SK-N-SH (cell line): ENCODE results near the gene DACT2. TPM values are rescaled to one million over a fixed set of nuclear protein-coding genes. Genes with fewer than 3 reads are reported as not detected.

Experiments
- CTCF ChIA-PET: fragments of 300-600, 350-600 bp; formaldehyde crosslinking; extraction: SDS; loops from one replicate; lab custom pipeline; 2021; lab: Yijun Ruan, JAX
- POLR2A ChIA-PET: fragments of 350-600 bp; sonication (Branson Sonifier 250); formaldehyde crosslinking; extraction: SDS; loops from one replicate; lab custom pipeline; 2020; ENCODE audit warnings: antibody characterized with exemption, inconsistent platforms; lab: Yijun Ruan, JAX
- DNase-seq: peaks from one replicate; pipeline ENCODE4 v3.0.0; 2012
- H2AFZ ChIP-seq: fragments of 200-600 bp; sonication (generic); 2 replicates; pipeline ENCODE4 v1.8.1; 2016; ENCODE audit warnings: antibody characterized with exemption, mild to moderate bottlenecking, low read depth
- H3F3A ChIP-seq: fragments of 200-600 bp; sonication (generic); replicated peaks from 2 replicates; pipeline ENCODE3; 2016; ENCODE audit warnings: antibody characterized with exemption, mild to moderate bottlenecking; ENCODE audit not compliant: insufficient read depth
- H3K27ac ChIP-seq, 2 experiments: fragments of 200-500 bp in 1 of 2; fragments of 200-600 bp in 1 of 2; sonication (Bioruptor generic) in 1 of 2; sonication (generic), shearing (Covaris generic) in 1 of 2; 2 replicates each; pipeline versions ENCODE4 v1.5.1 to v1.6.1; 2014 to 2016; ENCODE audit warnings: low read depth in 2 of 2, inconsistent platforms in 1 of 2, low read length in 1 of 2, mild to moderate bottlenecking in 1 of 2, mixed read lengths in 1 of 2
- H3K27me3 ChIP-seq: fragments of 200-600 bp; sonication (generic), shearing (Covaris generic); 2 replicates; pipeline ENCODE4 v1.6.1; 2016; ENCODE audit warnings: mixed run types; ENCODE audit not compliant: insufficient read depth
- H3K36me3 ChIP-seq, 2 experiments: fragments of 200-500 bp in 1 of 2; fragments of 200-600 bp in 1 of 2; sonication (Bioruptor generic) in 1 of 2; sonication (generic) in 1 of 2; replicated peaks in 1 of 2; 2 replicates each; pipeline versions ENCODE3 to v1.5.1; 2014 to 2016; ENCODE audit warnings: low read length in 1 of 2, mild to moderate bottlenecking in 1 of 2; ENCODE audit not compliant: insufficient read depth in 2 of 2, control insufficient read depth in 1 of 2
- H3K4me1 ChIP-seq, 2 experiments: fragments of 200-500 bp in 1 of 2; fragments of 200-600 bp in 1 of 2; sonication (Bioruptor generic) in 1 of 2; sonication (generic), shearing (Covaris generic) in 1 of 2; 2 replicates each; pipeline versions ENCODE4 v1.5.1 to v1.6.1; 2014 to 2016; ENCODE audit warnings: low read depth in 1 of 2, low read length in 1 of 2, mixed run types in 1 of 2; ENCODE audit not compliant: insufficient read depth in 2 of 2, control insufficient read depth in 1 of 2
- H3K4me2 ChIP-seq: fragments of 200-600 bp; sonication (generic), shearing (Covaris generic); 2 replicates; pipeline ENCODE4 v1.6.1; 2017; ENCODE audit warnings: mixed run types
- H3K4me3 ChIP-seq, 2 experiments: fragments of 200-500 bp in 1 of 2; fragments of 200-600 bp in 1 of 2; sonication (Bioruptor generic) in 1 of 2; sonication (generic), shearing (Covaris generic) in 1 of 2; 2 replicates each; pipeline versions ENCODE4 v1.5.1 to v1.8.1; 2014 to 2016; ENCODE audit warnings: low read depth in 2 of 2, inconsistent platforms in 1 of 2, low read length in 1 of 2, mild to moderate bottlenecking in 1 of 2, mixed read lengths in 1 of 2, moderate library complexity in 1 of 2
- H3K79me2 ChIP-seq: fragments of 200-600 bp; sonication (generic); 2 replicates; pipeline ENCODE4 v1.8.1; 2017; ENCODE audit warnings: mild to moderate bottlenecking; ENCODE audit not compliant: insufficient read depth
- H3K9ac ChIP-seq: fragments of 200-600 bp; sonication (generic); 2 replicates; pipeline ENCODE4 v1.6.1; 2017; ENCODE audit warnings: mixed run types
- H3K9me2 ChIP-seq: fragments of 200-600 bp; sonication (generic); 2 replicates; pipeline ENCODE4 v1.6.1; 2017; ENCODE audit warnings: mixed run types
- H3K9me3 ChIP-seq: fragments of 200-600 bp; sonication (generic); 2 replicates; pipeline ENCODE4 v1.6.1; 2017; ENCODE audit warnings: mixed run types, mild to moderate bottlenecking, moderate library complexity
- H4K20me1 ChIP-seq: fragments of 200-600 bp; sonication (generic); 2 replicates; pipeline ENCODE4 v1.6.1; 2017; ENCODE audit warnings: mild to moderate bottlenecking, mixed run types; ENCODE audit not compliant: insufficient read depth
- CHD2 ChIP-seq: fragments of 150-350 bp; IDR thresholded peaks from 2 replicates; pipeline ENCODE4 v1.6.1; 2018; ENCODE audit warnings: low read length; ENCODE audit not compliant: partially characterized antibody
- CTCF ChIP-seq: fragments of 200-600 bp; sonication (generic); IDR thresholded peaks from 2 replicates; pipeline ENCODE4 v1.6.1; 2017; ENCODE audit warnings: antibody characterized with exemption, mild to moderate bottlenecking, moderate library complexity
- EP300 ChIP-seq, 2 experiments: IDR thresholded peaks; 2 replicates each; pipeline versions ENCODE4 v1.4.0 to v1.6.1; 2012; ENCODE audit warnings: borderline replicate concordance in 1 of 2, low read depth in 1 of 2, low read length in 1 of 2
- EZH2phosphoT487 ChIP-seq: fragments of 200-600 bp; sonication (generic); IDR thresholded peaks from 2 replicates; pipeline ENCODE4 v1.6.1; 2017; ENCODE audit warnings: low read depth, mixed run types, mild to moderate bottlenecking, antibody characterized with exemption, moderate library complexity, borderline replicate concordance
- FOSL2 ChIP-seq: IDR thresholded peaks from 2 replicates; pipeline ENCODE4 v1.4.0; 2012; ENCODE audit warnings: low read depth, mild to moderate bottlenecking, moderate library complexity, borderline replicate concordance
- FOXJ3 ChIP-seq: sonication (generic); formaldehyde crosslinking; IDR thresholded peaks from 2 replicates; pipeline ENCODE4 v1.5.1; 2020; ENCODE audit warnings: mild to moderate bottlenecking, missing genetic modification reagents
- FOXM1 ChIP-seq: IDR thresholded peaks from 2 replicates; pipeline ENCODE4 v1.4.0; 2012; ENCODE audit warnings: low read depth, mild to moderate bottlenecking
- GATA2 ChIP-seq: sonication (generic); formaldehyde crosslinking; IDR thresholded peaks from 2 replicates; pipeline ENCODE4 v1.5.0; 2020; ENCODE audit warnings: mild to moderate bottlenecking, missing genetic modification reagents
- JUND ChIP-seq: IDR thresholded peaks from 2 replicates; pipeline ENCODE4 v1.4.0; 2012
- MEF2A ChIP-seq: IDR thresholded peaks from 2 replicates; pipeline ENCODE4 v1.4.0; 2012; ENCODE audit warnings: low read depth, borderline replicate concordance
- MXI1 ChIP-seq: IDR thresholded peaks from 2 replicates; pipeline ENCODE4 v1.6.1; 2012; ENCODE audit warnings: mild to moderate bottlenecking, low read depth, low read length, improper control_type of control experiment
- POLR2AphosphoS5 ChIP-seq: IDR thresholded peaks from 2 replicates; pipeline ENCODE4 v1.6.1; 2012; ENCODE audit warnings: low read depth, low read length
- RAD21 ChIP-seq: IDR thresholded peaks from 2 replicates; pipeline ENCODE4 v1.6.1; 2012; ENCODE audit warnings: mild to moderate bottlenecking, low read length
- RCOR1 ChIP-seq: fragments of 150-350 bp; IDR thresholded peaks from 2 replicates; pipeline ENCODE4 v1.6.1; 2017; ENCODE audit warnings: antibody characterized with exemption, low read length
- RFX5 ChIP-seq: IDR thresholded peaks from 2 replicates; pipeline ENCODE4 v1.6.1; 2012; ENCODE audit warnings: mild to moderate bottlenecking, improper control_type of control experiment, low read length
- SIN3A ChIP-seq: IDR thresholded peaks from 2 replicates; pipeline ENCODE4 v1.6.1; 2012; ENCODE audit warnings: low read depth, mild to moderate bottlenecking, low read length, moderate library complexity, borderline replicate concordance
- TEAD4 ChIP-seq: IDR thresholded peaks from 2 replicates; pipeline ENCODE4 v1.4.0; 2012; ENCODE audit warnings: mild to moderate bottlenecking, borderline replicate concordance; ENCODE audit not compliant: insufficient read depth
- YY1 ChIP-seq: IDR thresholded peaks from 2 replicates; pipeline ENCODE4 v1.4.0; 2012; ENCODE audit warnings: low read depth, mild to moderate bottlenecking
- WGBS: methylation state at CpG from one replicate; pipeline ENCODE4 v1.1.6; 2017; ENCODE audit warnings: low lambda C conversion rate; 5-methylcytosine and 5-hydroxymethylcytosine counted together
- polyA plus RNA-seq, 3 experiments: library from polyadenylated mRNA; depleted of rRNA; stranded (reverse); fragments of >200 nt; gene quantifications; 2 replicates each; pipeline ENCODE4 v1.2.3, GENCODE V29; 2012
- TF ChIP-seq, protein P1 (sequence below): IDR thresholded peaks from 2 replicates; pipeline ENCODE4 v1.4.0; 2012; ENCODE audit warnings: low read depth, borderline replicate concordance
- TF ChIP-seq, protein P2 (sequence below): IDR thresholded peaks from 2 replicates; pipeline ENCODE4 v1.4.0; 2012; ENCODE audit warnings: low read depth
- TF ChIP-seq, protein P3 (sequence below): fragments of 150-350 bp; IDR thresholded peaks from 2 replicates; pipeline ENCODE4 v1.6.1; 2017; ENCODE audit warnings: antibody characterized with exemption, low read length, low read depth, borderline replicate concordance

DACT2 gene
- polyA plus RNA-seq, 1 of the 3 experiments (the other 2 are of a cell fraction): not detected

GRCh38 chr6:168367285-168367751 lies 47.7 kb upstream of the DACT2 start:
- no peak overlapping the region for H3K27ac ChIP-seq
- POLR2A ChIA-PET: no interaction called here
- no peaks in the 10 kb centered on the region for H3K36me3 ChIP-seq
- no peak for DNase-seq
- no peak overlapping the region for H2AFZ ChIP-seq
- no peaks in the 10 kb centered on the region for H3K9me3 ChIP-seq
- no peaks in the 10 kb centered on the region for H3K27me3 ChIP-seq
- no peak overlapping the region for H3K4me3 ChIP-seq
- H3K9me2 ChIP-seq: no peaks in the 10 kb centered on the region
- TF ChIP-seq FOXM1 (no peak), SIN3A (no peak), EP300 (IDR thresholded peaks at IDR 0.05; ENCODE audit: borderline replicate concordance in 1 of 2, low read depth in 1 of 2, low read length in 1 of 2) (no peak), CHD2 (no peak), FOXJ3 (CRISPR knock-in tag) (no peak), TEAD4 (no peak), MXI1 (no peak), YY1 (no peak), FOSL2 (no peak), EZH2phosphoT487 (no peak), POLR2AphosphoS5 (no peak), MEF2A (no peak)
- TF ChIP-seq, protein P1, sequence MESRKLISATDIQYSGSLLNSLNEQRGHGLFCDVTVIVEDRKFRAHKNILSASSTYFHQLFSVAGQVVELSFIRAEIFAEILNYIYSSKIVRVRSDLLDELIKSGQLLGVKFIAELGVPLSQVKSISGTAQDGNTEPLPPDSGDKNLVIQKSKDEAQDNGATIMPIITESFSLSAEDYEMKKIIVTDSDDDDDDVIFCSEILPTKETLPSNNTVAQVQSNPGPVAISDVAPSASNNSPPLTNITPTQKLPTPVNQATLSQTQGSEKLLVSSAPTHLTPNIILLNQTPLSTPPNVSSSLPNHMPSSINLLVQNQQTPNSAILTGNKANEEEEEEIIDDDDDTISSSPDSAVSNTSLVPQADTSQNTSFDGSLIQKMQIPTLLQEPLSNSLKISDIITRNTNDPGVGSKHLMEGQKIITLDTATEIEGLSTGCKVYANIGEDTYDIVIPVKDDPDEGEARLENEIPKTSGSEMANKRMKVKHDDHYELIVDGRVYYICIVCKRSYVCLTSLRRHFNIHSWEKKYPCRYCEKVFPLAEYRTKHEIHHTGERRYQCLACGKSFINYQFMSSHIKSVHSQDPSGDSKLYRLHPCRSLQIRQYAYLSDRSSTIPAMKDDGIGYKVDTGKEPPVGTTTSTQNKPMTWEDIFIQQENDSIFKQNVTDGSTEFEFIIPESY: no peak
- TF ChIP-seq, protein P2, sequence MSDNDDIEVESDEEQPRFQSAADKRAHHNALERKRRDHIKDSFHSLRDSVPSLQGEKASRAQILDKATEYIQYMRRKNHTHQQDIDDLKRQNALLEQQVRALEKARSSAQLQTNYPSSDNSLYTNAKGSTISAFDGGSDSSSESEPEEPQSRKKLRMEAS: no peak
- TF ChIP-seq, protein P3, sequence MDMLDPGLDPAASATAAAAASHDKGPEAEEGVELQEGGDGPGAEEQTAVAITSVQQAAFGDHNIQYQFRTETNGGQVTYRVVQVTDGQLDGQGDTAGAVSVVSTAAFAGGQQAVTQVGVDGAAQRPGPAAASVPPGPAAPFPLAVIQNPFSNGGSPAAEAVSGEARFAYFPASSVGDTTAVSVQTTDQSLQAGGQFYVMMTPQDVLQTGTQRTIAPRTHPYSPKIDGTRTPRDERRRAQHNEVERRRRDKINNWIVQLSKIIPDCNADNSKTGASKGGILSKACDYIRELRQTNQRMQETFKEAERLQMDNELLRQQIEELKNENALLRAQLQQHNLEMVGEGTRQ: no peak
- TF ChIP-seq, all 33 proteins: peak for 0
- H3K4me1 ChIP-seq: peaks cover 0 to 4% of the 10 kb centered on the region in 2 experiments; a peak in 1 of 4 replicates
- H4K20me1 ChIP-seq: no peaks in the 10 kb centered on the region
- CTCF ChIA-PET: no interaction called here
- H3K4me2 ChIP-seq: no peak overlapping the region
- H3K79me2 ChIP-seq: no peaks in the 10 kb centered on the region
- WGBS: 42% methylated on average over 8 of the region's 15 CpGs
- no peak overlapping the region for H3K9ac ChIP-seq
- no peaks in the 10 kb centered on the region for H3F3A ChIP-seq

GRCh38 chr6:168366473-168366872 lies 46.9 kb upstream of the DACT2 start:
- ChIA-PET POLR2A (no interaction called here), CTCF (no interaction called here)
- no peak overlapping the region for H3K27ac ChIP-seq
- H3F3A ChIP-seq: no peaks in the 10 kb centered on the region
- H2AFZ ChIP-seq: no peak overlapping the region
- H3K9me3 ChIP-seq: no peaks in the 10 kb centered on the region
- H3K36me3 ChIP-seq: no peaks in the 10 kb centered on the region
- H3K9ac ChIP-seq: no peak overlapping the region
- H3K79me2 ChIP-seq: no peaks in the 10 kb centered on the region
- no peak for DNase-seq
- no peaks in the 10 kb centered on the region for H3K9me2 ChIP-seq
- no peak overlapping the region for H3K4me3 ChIP-seq
- H3K4me2 ChIP-seq: no peak overlapping the region
- no peaks in the 10 kb centered on the region for H4K20me1 ChIP-seq
- no peaks in the 10 kb centered on the region for H3K27me3 ChIP-seq
- H3K4me1 ChIP-seq: peaks cover 0 to 4% of the 10 kb centered on the region in 2 experiments; a peak in 1 of 4 replicates
- 66% methylated on average over 9 of the region's 9 CpGs for whole genome bisulfite sequencing
- TF ChIP-seq TEAD4: no peak
- no peak for TF ChIP-seq RFX5
- no peak for TF ChIP-seq FOXM1
- TF ChIP-seq EZH2phosphoT487: no peak
- no peak for TF ChIP-seq POLR2AphosphoS5
- TF ChIP-seq JUND: no peak
- TF ChIP-seq GATA2 (CRISPR knock-in tag): no peak
- no peak for TF ChIP-seq CTCF
- no peak for TF ChIP-seq RAD21
- TF ChIP-seq RCOR1: no peak
- TF ChIP-seq, protein P2: no peak
